HL-60/S4 (cell line): ENCODE measurements around the gene GPC2.
"Not testable (repeated sequence)": the region's sequence is repeated elsewhere in the genome, so short reads cannot be mapped to it uniquely, and the experiment has no call there.

Experiments
- in situ Hi-C: fragments of 300-500 bp; cut with MboI; formaldehyde crosslinking; loops from 2 replicates; pipeline ENCODE4 v1.14.3; 2022; ENCODE audit warnings: low sequenced_read_pairs

Gene GPC2

DNA sequence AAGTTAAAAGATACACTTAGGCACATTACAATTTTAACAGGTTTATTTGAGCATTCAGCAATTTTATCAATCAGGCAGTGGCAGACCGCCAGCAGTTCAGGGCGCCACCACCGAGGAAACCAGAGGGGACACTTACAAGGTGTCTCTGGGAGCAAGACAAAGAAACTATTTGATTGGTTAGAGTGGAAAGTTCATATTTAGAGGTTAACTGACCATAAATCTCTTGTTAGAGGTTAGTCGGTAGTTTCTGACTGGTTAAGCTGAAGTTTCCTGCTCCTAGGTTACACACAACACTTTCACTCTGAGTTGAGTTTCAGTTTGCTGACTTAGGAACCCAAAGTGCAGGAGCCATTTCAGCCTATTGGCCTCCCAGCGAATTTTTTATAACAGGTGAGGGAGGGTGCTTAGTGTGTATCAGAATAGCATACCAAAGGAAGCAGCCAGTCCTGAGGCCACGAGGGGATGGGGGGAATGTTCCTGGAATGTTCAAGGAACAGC is 31.8 kb upstream of the GPC2 start:
- in situ Hi-C loops, result loop anchor here (25.0 kb wide), 1 partner anchor 222 kb away; the partner anchor contains the start of gene AZGP1

DNA sequence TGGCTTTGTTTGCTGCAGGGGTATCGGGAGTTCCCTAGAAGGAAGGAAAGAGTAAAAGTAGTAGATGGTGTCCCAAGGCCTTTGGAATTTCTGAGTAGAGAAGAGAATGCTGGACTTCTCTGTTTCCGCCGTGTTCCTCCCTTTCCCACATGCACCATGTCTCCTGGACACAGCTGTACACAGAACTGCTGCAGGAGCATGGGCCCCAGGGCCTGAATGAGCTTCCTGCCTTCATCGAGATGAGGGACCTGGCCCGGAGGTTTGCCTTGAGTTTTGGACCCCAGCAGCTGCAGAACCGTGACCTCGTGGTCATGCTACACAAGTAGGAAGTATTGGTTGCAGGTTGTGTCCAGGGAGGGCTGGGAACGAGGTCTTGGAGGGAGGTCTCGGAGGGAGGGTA is 27.3 kb upstream of the GPC2 start:
- in situ Hi-C loops, result loop anchor here (5.0 to 25.0 kb wide), 2 partner anchors 67 to 217 kb away; partner anchors contain the start of gene AZGP1

DNA sequence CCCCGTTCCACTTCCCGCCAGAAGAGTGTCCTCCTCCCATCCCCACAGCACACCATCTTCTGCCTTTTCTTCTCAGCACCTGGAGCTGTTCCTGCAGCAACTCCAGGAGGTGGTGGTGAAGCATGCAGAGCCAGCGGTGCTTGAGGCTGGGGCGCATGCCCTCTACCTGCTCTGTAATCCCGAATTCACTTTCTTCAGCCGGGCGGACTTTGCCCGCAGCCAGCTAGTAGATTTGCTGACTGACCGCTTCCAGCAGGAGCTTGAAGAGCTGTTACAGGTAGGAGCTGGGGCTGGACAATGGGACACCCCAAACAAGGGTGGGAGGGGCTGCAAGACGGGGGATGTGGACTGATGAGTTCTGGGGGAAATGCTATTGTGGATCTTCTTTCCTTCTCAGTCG is 23.5 kb upstream of the GPC2 start:
- in situ Hi-C loops, result loop anchor here (5.0 to 25.0 kb wide), 2 partner anchors 63 to 213 kb away; partner anchors contain the start of gene AZGP1

GRCh38 chr7:100198266-100198665 is 21.1 kb upstream of the GPC2 start:
- in situ Hi-C loops, result no loop called here

DNA sequence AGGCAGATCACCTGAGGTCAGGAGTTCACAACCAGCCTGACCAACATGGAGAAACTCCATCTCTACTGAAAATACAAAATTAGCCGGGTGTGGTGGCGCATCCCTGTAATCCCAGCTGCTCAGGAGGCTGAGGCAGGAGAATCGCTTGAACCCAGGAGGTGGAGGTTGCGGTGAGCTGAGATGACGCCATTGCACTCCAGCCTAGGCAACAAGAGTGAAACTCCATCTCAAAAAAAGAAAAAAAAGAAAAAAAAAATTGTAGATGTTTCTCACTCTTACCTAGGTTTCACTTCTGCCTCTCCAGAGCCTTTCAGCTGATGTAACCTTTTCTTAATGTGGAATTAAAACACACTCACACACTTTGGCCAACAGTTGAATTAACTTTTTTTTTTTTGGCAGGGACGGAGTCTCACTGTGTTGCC is 18.7 kb upstream of the GPC2 start:
- in situ Hi-C loops, result not testable (repeated sequence)

DNA sequence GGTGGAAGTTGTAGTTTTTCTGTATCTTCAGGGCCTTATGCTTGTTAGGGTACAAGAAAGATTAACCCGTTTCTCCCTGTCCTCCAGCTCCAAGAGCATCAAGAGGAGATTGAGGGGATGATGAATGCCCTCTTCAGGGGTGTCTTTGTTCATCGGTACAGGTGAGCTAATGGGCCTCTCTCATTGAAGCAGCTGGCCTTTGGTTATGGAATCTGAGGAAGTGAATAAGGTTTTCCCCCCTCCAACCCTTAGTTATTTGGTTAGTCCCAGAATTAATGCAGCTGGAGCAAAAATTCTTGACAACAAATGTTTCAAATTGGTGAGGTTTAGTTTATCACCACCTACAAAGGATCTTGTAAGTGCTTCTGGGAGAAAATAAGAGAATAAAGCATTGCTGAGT is 18.0 kb upstream of the GPC2 start:
- in situ Hi-C loops, result no loop called here

DNA sequence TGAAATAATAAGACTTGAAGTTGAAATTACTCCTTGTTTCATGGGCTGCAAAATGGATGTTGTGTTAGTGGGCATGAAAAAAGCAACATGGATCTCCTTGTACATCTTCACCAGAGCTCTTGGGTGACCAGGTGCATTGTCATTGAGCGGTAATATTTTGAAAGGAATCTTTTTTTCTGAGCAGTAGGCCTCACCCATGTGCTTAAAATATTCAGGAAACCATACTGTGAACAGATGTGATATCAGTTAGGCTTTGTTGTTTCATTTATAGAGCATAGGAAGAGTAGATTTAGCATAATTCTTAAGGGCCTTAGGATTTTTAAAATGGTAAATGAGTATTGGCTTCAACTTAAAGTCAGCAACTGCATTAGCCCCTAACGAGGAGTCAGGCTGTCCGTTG is 15.8 kb upstream of the GPC2 start:
- in situ Hi-C loops, result no loop called here

- in situ Hi-C loops, result not testable (repeated sequence)
Observed at GRCh38 chr7:100192281-100192862, 15.2 kb upstream of the GPC2 start.

DNA sequence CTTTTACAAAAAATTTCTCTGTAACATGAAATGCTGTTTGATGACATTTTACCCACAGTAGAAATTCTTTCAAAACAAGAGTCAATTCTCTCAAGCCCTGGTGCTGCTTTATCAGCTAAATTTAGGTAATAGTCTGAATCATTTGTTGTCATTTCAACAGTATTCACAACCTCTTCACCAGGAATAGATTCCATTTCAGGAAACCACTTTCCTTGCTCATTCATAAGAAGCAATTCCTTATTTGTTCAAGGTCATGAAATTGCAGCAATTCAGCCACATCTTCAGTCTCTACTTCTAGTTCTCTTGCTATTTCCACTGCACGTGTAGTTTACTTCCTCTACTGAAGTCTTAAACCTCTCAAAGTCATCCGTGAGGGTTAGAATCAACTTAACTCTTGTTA is 14.6 kb upstream of the GPC2 start:
- in situ Hi-C loops, result no loop called here

DNA sequence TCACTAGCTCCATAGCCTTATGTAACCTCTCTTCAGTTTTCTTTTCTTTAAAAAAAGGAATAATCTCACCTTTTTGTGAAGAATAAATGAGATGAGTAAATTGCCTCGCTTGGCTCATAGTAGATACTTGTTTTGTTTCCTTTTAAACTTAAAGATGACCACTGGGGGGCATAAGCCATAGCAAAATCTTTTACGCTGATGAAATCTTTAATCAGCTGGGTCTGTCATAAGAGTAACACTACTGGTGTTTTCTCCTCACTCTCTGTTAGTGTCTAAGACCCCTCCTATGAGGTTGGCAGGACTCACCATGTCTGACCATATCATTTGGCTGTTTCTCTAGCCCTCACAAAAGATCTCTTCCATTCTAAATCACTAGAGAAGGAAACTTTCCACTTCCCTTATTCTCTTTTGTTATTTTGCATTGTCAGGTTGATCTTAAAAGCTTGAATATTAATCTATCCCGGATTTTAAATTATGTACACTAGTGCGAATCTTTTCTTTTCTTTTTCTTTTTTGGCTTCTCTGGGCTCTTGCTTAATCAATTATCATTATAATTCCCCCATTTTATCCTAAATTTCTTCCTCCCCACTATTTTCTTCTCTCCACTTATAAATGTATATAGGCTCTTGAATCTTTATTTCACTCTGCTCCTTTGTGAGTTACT is 13.0 kb upstream of the GPC2 start:
- in situ Hi-C loops, result no loop called here

DNA sequence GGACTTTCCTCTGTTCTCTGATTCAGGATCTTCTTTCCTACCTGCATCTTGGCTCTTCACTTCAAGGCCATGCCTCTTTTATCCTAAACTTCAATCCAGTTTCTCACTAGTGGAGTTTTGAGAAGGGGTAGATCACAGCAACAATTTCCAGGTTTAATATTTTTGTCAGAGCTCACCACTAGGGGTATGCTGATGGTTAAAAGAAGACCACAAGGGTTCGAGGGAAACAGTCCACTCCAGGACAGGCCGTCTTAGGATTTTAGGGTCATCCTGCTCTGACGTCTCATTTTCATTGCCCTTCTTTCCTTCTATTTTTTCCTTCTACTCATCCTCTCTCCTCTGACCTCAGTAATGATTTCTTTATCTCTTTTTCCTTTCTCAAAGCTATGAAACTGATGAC is 11.9 kb upstream of the GPC2 start:
- in situ Hi-C loops, result no loop called here

- in situ Hi-C loops, result no loop called here
Observed at GRCh38 chr7:100185726-100186125, 8.5 kb upstream of the GPC2 start.

- in situ Hi-C loops, result not testable (repeated sequence)
Observed at GRCh38 chr7:100183090-100183489, 5.9 kb upstream of the GPC2 start.

DNA sequence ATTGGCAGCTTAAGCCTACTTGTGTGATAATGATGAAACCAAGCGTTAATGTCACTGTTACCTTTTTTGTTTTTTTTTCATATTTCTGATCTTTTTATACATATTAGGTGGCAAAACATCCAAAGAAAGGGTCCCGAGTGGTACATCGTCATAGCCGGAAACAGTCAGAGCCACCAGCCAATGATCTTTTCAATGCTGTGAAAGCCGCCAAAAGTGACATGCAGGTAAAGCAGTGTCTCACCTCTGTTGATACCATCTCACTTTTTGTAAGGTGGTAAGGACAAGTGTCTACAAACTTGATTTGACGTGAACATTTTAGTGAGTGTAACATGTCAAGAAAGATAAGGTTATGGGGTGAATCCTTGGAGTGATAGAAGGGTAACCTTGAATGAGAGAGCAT is 5.4 kb upstream of the GPC2 start:
- in situ Hi-C loops, result not testable (repeated sequence)

GRCh38 chr7:100180084-100180483 is 2.9 kb upstream of the GPC2 start:
- in situ Hi-C loops, result not testable (repeated sequence)

GRCh38 chr7:100176096-100177044 is 811 bp downstream of the GPC2 start:
- in situ Hi-C loops, result no loop called here

- in situ Hi-C loops, result no loop called here
Observed at GRCh38 chr7:100175296-100175935, 1.8 kb downstream of the GPC2 start.

GRCh38 chr7:100174582-100174981 is 2.6 kb downstream of the GPC2 start:
- in situ Hi-C loops, result no loop called here

GRCh38 chr7:100173806-100174495 is 3.2 kb downstream of the GPC2 start:
- in situ Hi-C loops, result no loop called here

DNA sequence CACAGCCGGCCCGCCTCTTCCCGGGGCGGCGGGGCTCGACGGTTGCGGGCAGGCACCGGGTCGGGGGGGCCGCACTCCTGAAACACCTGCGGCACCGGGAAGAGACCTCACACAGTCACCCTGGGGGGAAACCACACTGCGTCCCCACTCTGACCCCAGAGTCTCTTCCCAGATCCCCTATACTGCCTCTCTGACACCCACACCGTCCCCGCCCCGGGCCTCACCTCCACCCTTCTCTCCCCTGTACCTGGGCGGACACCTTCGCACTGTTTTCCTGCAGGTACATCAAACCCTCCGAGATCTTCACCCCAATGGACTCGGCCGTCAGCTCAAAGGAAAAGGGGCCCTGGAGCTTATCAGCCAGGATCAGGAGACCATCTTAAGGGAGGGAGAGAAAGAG is 5.3 kb downstream of the GPC2 start:
- in situ Hi-C loops, result no loop called here
